Frontal cortex (tissue), 4 donors: ENCODE results near the gene FXYD6. TPM values are rescaled to one million over a fixed set of nuclear protein-coding genes. Genes with fewer than 3 reads are reported as not detected.

ENCODE experiments used
- DNase-seq, 2 donors: peaks; one replicate each; pipeline ENCODE4 v3.0.0; 2012; ENCODE audit warnings: low spot score in 2 of 2
- FAIRE-seq: peaks from 2 replicates; lab custom pipeline; 2012; peaks lifted over from hg19 to GRCh38; lab: Jason Lieb, UNC
- total RNA-seq: library from RNA; depleted of rRNA; stranded (reverse); fragments of >200 nt; gene quantifications from one replicate; pipeline ENCODE4 v1.2.3, GENCODE V29; 2014
- donor health status: control.
- donor health status: control.
- donor health status: control.

The FXYD6 gene
- total RNA-seq, 1 donor from 2014 or later = 69.3 TPM

DNA sequence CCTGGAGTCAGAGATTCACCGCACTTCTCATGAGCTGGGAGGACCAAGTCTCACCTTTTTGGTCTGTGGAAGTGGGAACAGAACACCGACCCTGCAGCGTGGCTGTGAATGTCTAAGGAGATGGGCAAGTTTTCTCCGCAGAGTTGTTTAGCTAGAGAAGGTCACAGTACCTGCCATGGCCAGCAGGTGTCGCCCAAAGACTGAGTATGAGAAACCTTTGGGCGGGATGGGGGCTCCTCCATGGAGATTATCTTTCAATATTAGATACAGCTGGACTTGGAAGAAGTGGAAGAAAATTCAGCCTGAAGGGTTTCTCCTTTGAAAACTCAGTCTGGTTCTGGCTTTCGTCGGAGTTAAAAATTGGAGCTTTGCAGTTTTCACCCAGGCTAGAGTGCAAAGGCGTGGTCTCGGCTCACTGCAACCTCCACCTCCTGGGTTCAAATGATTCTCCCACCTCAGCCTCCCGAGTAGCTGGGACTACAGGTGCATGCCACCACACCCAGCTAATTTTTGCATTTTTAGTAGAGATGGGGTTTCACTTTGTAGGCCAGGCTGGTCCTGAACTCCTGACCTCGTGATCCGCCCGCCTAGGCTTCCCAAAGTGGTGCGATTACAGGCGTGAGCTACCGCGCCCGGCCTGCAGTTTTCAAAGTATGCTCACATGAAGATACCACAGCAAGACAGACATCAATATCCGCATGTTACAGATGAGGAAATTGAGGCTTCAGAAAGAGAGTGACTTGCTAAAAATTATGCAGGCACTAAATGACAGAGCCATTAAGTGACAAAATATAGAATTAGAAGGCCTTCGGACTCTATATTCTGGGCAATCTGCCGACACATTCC is 68.8 kb downstream of the FXYD6 start:
- FAIRE-seq (no peak), DNase-seq (peak; percentile 60 to 71)

DNA sequence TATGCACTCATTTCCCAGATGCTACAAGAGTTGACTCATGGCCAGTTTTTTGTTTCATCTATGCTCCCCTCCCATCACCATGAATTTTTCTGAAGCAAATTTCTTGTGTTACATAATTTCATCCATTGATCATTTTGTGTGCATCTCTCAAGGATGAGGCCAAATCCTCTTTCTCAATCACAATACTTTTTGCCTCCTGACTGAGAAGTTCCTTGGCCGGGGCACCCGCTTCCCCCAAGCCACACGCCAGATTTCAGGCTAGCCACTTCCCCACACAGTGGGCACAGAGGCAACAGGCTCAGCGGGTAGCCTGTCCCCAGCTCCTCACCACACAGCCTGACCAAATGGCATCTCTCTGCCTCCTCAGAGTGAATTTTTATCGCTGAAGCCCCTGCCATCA is 69.6 kb downstream of the FXYD6 start:
- FAIRE-seq (no peak), DNase-seq (no peak)

DNA sequence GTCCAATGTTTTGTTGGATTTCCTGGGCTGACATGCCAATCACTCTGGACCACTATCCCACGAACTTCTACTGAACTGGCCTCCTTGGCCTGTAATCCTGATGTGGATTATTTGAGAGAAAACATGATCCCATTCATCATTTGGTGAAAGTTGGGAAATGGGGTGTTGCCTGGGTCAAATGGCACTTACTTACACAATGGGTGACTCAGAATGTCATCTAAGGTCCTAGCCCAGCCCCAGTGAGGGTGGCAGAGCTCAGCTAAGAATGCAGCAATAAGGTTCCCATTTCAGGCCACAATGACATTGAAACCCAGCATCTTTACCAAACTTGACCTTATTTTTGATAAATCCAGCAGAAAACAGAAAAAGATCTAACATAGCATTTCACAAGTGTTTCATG is 71.4 kb downstream of the FXYD6 start:
- DNase-seq = no peak
- FAIRE-seq = no peak

DNA sequence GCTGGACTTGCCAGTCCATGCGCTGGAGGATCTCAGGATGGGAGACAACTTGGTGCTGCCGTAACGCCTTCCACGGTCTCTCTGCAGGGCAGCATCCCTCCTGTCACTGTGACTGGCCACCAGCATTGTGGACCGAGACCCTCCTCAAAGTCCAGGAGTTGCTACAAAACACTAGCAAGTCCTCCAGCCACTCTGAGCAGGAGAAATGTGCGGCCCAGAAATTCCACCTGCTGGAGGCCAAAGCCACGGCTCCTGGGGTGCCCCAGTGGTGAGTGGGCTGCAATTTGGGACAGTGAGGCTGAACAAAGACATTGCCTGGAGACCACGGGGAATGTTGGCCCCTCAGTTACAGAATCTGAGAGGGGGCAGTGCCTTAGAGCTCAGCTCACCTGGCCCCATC is 72.6 kb downstream of the FXYD6 start:
- DNase-seq = no peak
- no peak for FAIRE-seq

DNA sequence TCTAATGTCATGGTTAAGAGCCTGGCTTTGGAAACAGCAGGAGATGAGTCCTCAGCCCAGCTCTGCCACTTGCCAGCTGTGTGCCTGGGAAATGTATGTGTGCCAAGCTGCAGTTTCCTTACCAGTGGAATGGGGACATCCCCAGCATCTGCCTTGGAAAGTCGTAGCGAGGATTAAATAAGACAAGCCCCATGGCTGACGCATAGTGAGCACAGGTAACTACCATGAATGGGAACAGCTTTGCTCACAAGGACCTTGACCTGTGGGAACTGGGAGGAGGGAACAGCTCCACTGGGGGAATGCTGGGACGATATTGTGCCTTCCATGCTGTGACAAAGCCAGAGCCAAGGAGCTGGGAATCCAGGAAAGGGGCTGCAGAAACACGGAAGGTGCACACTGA is 76.8 kb downstream of the FXYD6 start:
- FAIRE-seq (no peak), DNase-seq (no peak)

DNA sequence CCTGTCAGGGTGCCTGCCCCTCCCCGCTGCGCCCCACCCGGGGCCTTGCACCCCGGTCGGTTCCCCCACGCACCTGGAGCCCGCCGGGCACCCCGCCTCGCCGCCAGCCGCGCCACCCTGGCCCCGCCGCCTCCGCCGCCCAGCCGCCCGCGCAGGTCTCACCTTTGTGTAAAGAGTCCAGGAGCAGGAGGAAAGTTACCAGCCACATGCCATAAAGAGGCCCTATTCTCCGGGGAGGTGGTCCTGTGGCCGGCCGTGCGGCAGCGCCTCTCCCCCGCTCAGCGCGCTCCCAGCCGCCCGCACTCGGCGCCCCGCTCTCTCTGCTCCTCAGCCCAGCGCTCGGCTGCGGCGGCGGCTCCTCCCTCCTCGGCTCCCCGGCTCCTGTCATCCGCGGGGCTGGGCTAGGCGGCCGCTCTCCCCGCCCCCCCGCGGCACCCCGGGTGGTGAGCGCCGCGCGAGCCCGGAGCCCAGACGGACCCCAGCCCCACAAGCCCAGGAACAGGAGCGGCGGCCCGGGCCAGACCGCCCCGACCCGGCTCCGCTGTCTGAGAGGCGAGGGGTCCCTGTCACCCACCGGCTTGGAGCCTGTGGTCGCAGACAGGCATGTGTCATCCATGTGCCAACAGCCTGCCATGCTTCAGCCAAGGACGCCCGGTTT is 79.5 kb downstream of the FXYD6 start, which contains the start of gene DSCAML1:
TSS of gene DSCAML1 (minus strand) at position 345 of the 658 bp plus-strand sequence. CDS start at position 208, 137 bp downstream.
- FAIRE-seq (no peak), DNase-seq (peak; percentile 82 to 86)

DNA sequence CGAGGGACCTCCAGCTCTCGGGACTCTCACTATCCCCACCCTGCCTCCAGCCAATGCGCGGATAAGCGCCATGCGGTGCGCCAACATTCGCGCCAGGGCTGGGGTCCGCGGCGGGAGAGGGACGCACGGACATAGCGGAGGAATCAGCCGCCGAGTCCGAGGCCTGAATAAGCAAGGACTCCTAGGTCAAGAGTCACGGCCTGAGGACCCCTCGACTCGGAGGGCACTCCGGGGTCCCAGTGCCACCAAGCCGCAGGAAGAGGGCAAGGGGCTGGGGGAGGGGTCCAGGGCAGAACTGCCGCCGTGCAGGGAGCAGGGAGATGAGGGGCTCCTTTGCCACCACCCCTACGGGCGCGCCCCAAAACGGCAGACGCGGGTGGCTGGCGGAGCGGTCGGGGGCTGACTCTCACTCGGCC is 80.0 kb downstream of the FXYD6 start:
- DNase-seq (no peak), FAIRE-seq (no peak)

DNA sequence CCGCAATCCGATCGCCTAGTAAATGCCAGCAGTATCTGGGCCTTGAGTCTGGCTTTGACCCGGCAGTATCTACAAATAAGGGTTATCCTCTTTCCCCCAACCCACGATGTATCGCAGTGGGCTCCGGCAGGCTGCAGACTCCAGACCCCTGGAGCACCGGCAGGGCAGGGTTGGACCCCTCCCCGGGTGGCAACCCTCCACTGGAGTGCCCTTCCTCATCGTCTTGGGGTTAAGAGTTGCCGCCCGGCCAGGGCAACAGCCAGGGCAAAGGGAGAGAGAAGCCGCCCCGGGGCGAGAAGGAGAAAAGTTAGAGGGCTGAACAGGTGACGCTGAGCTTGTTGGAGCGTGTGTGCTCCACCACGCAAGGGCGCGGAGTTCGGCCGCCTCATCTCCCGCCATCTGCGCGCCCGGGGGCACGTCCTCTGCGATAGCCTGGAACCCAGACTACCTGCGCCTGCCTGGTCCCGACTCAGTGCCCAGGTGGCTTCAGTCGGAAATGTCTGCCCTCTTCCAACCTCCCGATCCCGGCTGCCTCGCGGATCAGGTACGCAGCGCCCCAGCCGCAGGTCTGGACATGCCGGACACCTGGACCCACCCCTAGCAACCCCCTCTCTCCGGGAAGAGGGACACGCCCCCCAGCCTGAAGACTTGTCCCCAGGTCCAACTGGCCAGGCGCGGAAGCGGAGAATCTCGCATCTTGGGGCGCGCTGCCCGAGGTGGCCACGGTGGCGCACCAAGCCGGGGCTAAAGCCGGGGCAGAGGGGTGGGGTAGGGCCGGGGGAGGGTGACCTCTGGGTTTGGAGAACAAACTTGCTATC is 80.6 kb downstream of the FXYD6 start:
- no peak for FAIRE-seq

DNA sequence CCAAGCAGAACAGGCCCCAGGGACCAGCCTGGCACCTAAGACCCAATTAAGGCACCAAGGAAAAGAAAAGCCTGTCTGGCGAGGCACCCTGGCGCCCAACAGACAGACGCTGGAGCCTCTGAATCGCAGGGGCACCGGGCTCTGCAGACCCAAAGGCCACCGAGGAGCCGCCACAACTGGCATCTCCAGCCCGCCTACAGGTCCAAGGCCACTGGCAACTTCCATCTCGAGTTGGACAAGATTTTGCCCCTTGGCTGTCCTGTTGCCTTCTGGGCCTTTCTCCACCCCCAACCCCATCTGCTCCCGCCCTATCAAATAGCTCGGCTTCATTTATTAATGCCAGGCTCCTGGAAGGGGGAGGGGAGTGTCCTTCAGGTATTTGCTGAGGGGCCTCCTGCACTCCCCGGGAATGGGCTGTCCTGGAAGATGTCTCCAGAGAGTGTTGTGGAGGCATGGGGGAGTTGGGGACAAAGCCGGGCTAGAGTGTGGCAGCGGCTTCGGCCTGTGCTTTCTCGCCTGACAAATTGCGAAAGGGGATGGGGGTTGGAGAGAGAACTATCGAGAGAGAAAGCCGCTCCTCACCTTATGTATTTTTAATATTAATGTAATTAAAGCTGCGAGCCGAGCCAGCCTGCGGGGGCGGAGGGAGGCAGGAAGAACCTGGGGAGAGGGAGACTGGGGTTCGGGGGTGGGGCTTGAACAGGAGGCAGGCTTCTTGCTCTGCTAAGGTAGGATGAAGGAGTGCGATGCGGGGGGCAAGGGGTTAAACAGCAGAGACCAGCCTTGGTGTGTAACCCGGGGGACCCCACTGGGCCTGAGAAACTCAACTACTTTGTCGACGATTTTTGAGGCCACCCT is 81.5 kb downstream of the FXYD6 start:
- DNase-seq (peak in 1 of 2 donors; percentile 46), FAIRE-seq (no peak)

More for the DNA sequence above, 80.6 kb downstream of the FXYD6 start:
- peak in 1 of 2 donors; percentile 57 for DNase-seq

DNA sequence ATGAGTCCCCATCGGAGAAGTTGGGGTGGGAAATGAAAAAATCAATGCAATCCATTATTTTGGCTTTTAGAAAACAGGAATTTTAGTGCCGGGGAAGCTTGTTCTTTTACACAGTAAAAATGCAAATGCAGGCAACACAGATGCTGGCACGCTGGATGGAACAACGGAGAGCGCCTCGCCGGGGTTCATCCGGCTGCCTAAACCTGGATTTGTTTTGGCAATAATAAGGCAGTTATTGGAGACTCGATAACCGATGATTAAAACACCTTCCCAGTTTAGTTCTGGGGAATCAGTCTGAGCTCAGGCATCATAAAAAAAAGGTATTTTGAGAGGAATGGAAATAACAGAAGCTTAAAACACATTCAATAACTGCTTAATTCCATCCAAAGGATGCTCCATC is 82.3 kb downstream of the FXYD6 start:
- FAIRE-seq = no peak
- peak in 1 of 2 donors; percentile 63 for DNase-seq

DNA sequence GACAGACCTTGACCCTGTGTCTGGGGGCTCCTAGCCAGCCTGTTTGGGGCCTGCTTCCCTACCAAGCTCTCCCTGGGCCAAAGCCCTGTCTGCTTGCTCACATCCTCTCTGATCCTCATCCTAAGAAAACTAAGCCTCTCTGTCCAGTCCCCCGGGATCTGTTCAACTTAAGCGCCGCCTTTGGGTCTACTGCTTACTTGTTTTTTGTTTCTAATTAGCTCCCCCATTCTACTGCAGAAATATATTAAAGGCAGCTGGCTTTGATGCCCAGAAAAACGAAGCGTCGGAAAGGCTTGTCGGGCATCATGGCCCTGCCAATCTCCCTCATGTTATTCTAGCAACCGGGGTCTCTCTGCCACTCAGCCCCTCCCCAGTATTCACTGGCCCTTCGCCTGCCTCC is 82.9 kb downstream of the FXYD6 start:
- FAIRE-seq (no peak), DNase-seq (no peak)

DNA sequence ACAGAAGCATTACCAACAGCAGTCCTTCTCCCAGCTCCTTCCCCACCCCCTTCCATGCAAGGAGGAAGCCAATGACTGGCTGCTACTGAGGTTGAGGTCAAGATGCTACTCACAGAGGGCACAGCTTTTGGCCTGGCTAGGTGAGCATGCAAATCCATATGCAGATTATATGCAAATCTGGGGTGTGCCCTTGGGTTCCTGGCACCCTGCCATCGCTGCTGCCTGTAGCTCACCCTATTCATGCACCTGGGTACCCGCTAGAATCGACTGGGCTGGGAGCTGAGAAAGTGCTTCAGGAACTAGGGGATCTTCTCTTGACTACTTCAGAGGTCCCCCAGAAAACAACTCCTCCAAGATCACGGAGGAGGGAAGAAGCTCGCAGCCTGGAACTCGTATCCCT is 83.5 kb downstream of the FXYD6 start:
- FAIRE-seq = no peak
- DNase-seq = no peak

DNA sequence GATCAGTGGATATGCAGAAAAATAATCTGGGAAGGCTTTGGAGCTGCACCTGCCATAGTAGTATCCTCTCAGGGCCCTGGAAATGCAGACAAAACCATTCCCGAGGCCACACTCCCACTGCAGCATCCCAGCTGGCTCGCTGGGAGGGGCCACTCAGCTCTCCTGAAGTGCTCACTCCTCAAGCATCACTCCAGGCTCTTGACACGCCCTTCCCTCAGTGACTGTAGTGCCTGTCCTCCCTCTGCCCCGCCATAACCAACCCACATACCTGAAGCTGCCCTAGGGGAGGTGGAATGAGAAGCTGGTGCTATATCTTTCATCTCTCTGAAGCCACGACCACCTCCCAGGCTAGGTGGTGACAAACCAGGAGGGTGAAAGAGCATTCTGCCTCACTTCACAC is 84.2 kb downstream of the FXYD6 start:
- FAIRE-seq = no peak
- no peak for DNase-seq

DNA sequence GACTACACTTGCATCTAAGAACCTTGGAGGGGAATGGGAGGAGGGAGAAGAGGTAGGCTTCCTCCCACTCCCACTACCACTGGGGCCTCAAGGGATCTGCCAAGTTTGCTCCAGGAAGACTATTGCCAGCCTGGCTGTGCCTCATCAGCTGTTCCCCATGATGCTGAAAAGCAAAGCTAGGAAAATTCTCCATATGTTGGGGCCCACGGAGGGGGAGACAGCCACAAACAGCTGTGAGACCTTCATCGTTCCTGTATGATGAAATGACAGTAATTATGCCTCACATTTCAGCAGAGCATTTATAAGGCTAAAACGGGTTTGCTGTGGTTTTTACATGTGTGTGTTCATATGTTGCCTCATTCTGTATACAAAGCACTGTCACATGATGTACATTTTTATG is 86.2 kb downstream of the FXYD6 start:
- DNase-seq (no peak), FAIRE-seq (no peak)

DNA sequence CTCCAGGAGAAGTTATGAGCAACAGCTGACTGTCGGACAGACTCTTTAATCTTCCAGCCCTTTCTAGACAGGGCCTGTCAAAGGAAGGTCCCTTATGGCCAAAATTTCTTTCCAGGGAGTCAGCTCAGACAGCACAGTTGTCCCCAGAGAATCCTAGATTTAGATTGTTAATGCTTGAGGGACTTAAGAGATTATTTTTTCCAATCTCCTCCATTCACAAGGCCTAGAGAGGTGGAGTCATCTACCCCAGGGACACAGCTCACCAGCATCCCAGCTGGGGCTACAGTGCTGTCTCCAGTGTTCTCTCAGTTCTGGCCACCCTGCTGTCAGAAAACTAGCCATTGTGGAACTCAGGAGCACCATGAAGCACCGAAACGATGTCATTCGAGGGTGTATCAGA is 87.2 kb downstream of the FXYD6 start:
- DNase-seq (no peak), FAIRE-seq (no peak)

Other genes starting within 250 kb of the FXYD6 start
- gene DSCAML1, start 79.4 kb downstream of the FXYD6 start, total RNA-seq = 6.1 TPM
- gene FXYD2, start 51.9 kb downstream of the FXYD6 start, total RNA-seq = 0.82 TPM
- 0.41 TPM for gene TMPRSS13, start 52.7 kb upstream of the FXYD6 start, total RNA-seq
- gene IL10RA, start 109.7 kb upstream of the FXYD6 start, total RNA-seq = 2.0 TPM
- not detected for gene TMPRSS4, start 200.4 kb upstream of the FXYD6 start, total RNA-seq
- not detected for gene SMIM35, start 210.3 kb upstream of the FXYD6 start, total RNA-seq